Measurements from ENCODE around the gene SNRPF. TPM values are rescaled to one million over a fixed set of nuclear protein-coding genes. Genes with fewer than 3 reads are reported as not detected.
A peak's percentile ranks its signal among the peaks of the same experiment; 100 is the strongest.

SNRPF gene
- total and polyA plus RNA-seq, 2 of the 8 experiments (the other 6 are each of a cell fraction or from before 2014, with no cell fraction given), result 58.5 to 79.7 TPM

DNA sequence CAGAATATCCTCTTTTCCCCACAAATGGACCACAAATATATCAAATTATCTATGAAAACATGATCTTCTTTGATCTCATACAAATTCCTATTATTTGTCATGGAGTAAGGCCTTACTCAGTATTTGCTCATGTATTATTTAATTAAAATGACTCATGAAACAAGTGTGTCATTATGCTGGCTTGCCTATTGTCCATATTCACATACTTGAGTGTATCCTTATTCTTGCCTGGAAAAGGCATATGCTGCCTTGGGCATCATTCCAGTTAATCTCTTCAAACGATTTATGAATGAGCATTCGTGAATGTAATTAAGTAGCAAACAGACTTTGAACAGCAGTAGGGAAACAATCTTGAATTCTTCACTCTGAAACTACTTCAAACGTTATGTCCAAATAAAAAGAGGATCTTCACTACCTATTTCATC is 22.6 kb upstream of the SNRPF start:
- FAIRE-seq (no peak), DNase-seq (ENCODE audit: low read depth in 1 of 2, low spot score in 2 of 2) (no peak)
- no peaks in the 10 kb centered on the region for H3K79me2 ChIP-seq (ENCODE audit: control insufficient read depth in 1 of 2, insufficient read depth in 2 of 2, low read length in 2 of 2)
- H2BK15ac ChIP-seq (ENCODE audit: low read length), result no peak overlapping the region
- peaks cover 0 to 3% (median 0%) of the 10 kb centered on the region in 4 experiments; a peak in 1 of 7 replicates for H3K4me1 ChIP-seq (replicated peaks in 1 of 4; ENCODE audit: control insufficient read depth in 3 of 4, insufficient read depth in 4 of 4, low read length in 3 of 4)
- no peak overlapping the region for H4K91ac ChIP-seq (replicated peaks; ENCODE audit: insufficient read length, low read length)
- H4K20me1 ChIP-seq (replicated peaks in 1 of 2; ENCODE audit: control insufficient read depth in 1 of 2, insufficient read depth in 2 of 2, low read length in 2 of 2), result no peaks in the 10 kb centered on the region
- H3K14ac ChIP-seq (ENCODE audit: insufficient read length), result no peak overlapping the region
- no peak overlapping the region for H2BK120ac ChIP-seq (replicated peaks; ENCODE audit: low read depth, low read length)
- H2BK12ac ChIP-seq (ENCODE audit: low read depth, low read length), result no peak overlapping the region
- no peak overlapping the region for H2AK5ac ChIP-seq (ENCODE audit: low read depth, low read length)
- H3K4me2 ChIP-seq (ENCODE audit: insufficient read depth in 1 of 2, low read depth in 2 of 2, low read length in 2 of 2), result no peak overlapping the region
- TF ChIP-seq NRF1 (IDR thresholded peaks at IDR 0.05; ENCODE audit: low read depth, low read length), result no peak
- TF ChIP-seq CHD2 (IDR thresholded peaks at IDR 0.05; ENCODE audit: low read length), result no peak
- no peak for TF ChIP-seq SRF (IDR thresholded peaks at IDR 0.05; ENCODE audit: low read depth, low read length)
- no peak for TF ChIP-seq HDAC6 (IDR thresholded peaks at IDR 0.05; ENCODE audit: low read depth, low read length)
- no peak for TF ChIP-seq RNF2 (IDR thresholded peaks at IDR 0.05; ENCODE audit: borderline replicate concordance, low read depth, low read length, missing control alignments, poor library complexity, severe bottlenecking)
- TF ChIP-seq RAD21 (IDR thresholded peaks at IDR 0.05 in 1 of 2, conservative IDR thresholded peaks at IDR 0.05 in 1 of 2; ENCODE audit: low read depth in 2 of 2, low read length in 2 of 2), result no peak
- TF ChIP-seq CEBPB (IDR thresholded peaks at IDR 0.05; ENCODE audit: low read depth, low read length), result no peak
- no peak for TF ChIP-seq ASH2L (IDR thresholded peaks at IDR 0.05; ENCODE audit: low read length)
- TF ChIP-seq POLR2A (IDR thresholded peaks at IDR 0.05; ENCODE audit: control extremely low read depth in 1 of 2, low read depth in 2 of 2, low read length in 2 of 2), result no peak
- no peak for TF ChIP-seq KDM1A (IDR thresholded peaks at IDR 0.05; ENCODE audit: borderline replicate concordance, low read length)
- TF ChIP-seq, protein P1, sequence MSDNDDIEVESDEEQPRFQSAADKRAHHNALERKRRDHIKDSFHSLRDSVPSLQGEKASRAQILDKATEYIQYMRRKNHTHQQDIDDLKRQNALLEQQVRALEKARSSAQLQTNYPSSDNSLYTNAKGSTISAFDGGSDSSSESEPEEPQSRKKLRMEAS (IDR thresholded peaks at IDR 0.05), result no peak
- TF ChIP-seq RBBP5 (IDR thresholded peaks at IDR 0.05; ENCODE audit: borderline replicate concordance, low read depth, low read length), result no peak
- TF ChIP-seq TEAD4 (IDR thresholded peaks at IDR 0.05; ENCODE audit: low read depth, low read length), result no peak
- WGBS, 2 experiments (ENCODE audit: extremely low coverage in 1 of 2, insufficient coverage in 1 of 2, insufficient read length in 1 of 2, insufficient replicate concordance in 2 of 2, low coverage in 1 of 2, low lambda C conversion rate in 2 of 2, missing lambda C conversion rate in 1 of 2), result 73% methylated on average over 3 of the region's 3 CpGs; no CpG with 5 or more reads in 1 of the 2 experiments
- no peaks in the 10 kb centered on the region; the same call in 1 of the 2 replicates for H3K23me2 ChIP-seq (ENCODE audit: low read depth, low read length)
- H3K56ac ChIP-seq (replicated peaks; ENCODE audit: insufficient read length, low read depth, low read length), result no peak overlapping the region
- POLR2A ChIA-PET (ENCODE audit: partially characterized antibody), result no interaction called here
- H3K9ac ChIP-seq (replicated peaks in 1 of 4; ENCODE audit: extremely low read depth in 1 of 4, low read depth in 3 of 4, low read length in 3 of 4), result no peak overlapping the region
- H3K27me3 ChIP-seq (replicated peaks in 1 of 4; ENCODE audit: control insufficient read depth in 3 of 4, extremely low read depth in 1 of 4, insufficient read depth in 3 of 4, low read length in 3 of 4), result no peaks in the 10 kb centered on the region
- no peak overlapping the region for H3K23ac ChIP-seq (ENCODE audit: insufficient read length)
- H3K4ac ChIP-seq (replicated peaks; ENCODE audit: insufficient read length, low read depth, low read length), result no peak overlapping the region
- no peak overlapping the region for H3K4me3 ChIP-seq (ENCODE audit: extremely low read depth in 1 of 4, insufficient read depth in 2 of 4, low read depth in 3 of 4, low read length in 4 of 4)
- 0 out of 2 replicates have a peak overlapping the region, but pooled peaks have one; percentile 73 for H2AFZ ChIP-seq (ENCODE audit: low read length)
- H2BK5ac ChIP-seq (ENCODE audit: low read depth, low read length), result no peak overlapping the region
- H3K18ac ChIP-seq (ENCODE audit: extremely low read depth, low read length), result no peak overlapping the region
- H3K27ac ChIP-seq (ENCODE audit: low read depth, low read length), result no peak overlapping the region
- H3K9me3 ChIP-seq (ENCODE audit: insufficient read depth in 2 of 2, low read depth in 1 of 2, low read length in 1 of 2), result no peaks in the 10 kb centered on the region
- H3K36me3 ChIP-seq (ENCODE audit: control insufficient read depth in 2 of 4, insufficient read depth in 4 of 4, low read length in 3 of 4), result no peaks in the 10 kb centered on the region
- no peak overlapping the region for H4K8ac ChIP-seq (ENCODE audit: extremely low read depth, insufficient read depth, low read length)
- no peak overlapping the region for H2BK20ac ChIP-seq (ENCODE audit: low read length)
- no peak overlapping the region for H4K5ac ChIP-seq (ENCODE audit: insufficient read length, low read depth, low read length)
- no peaks in the 10 kb centered on the region for H3K79me1 ChIP-seq (ENCODE audit: low read depth, low read length)
- CTCF ChIA-PET (ENCODE audit: partially characterized antibody), result interaction anchor here (0.6 kb wide), 2 partner anchors 217 to 261 kb away, joined by 3 to 4 read pairs; no protein-coding TSS in a partner anchor
